ENCODE data around the gene SDK2.

GRCh38 chr17:73468221-73468620 lies 176.0 kb downstream of the SDK2 start:
- TF ChIP-seq CTCF (IDR thresholded peaks at IDR 0.05; ENCODE audit: low read depth, low read length, poor library complexity, severe bottlenecking) = no peak
- TF ChIP-seq EZH2phosphoT487 (IDR thresholded peaks at IDR 0.05; ENCODE audit: borderline replicate concordance, low read length) = no peak

All from DOHH2 (cell line).